Transverse colon (tissue), 4 donors: Measurements from ENCODE around the gene CNTRL. TPM values are rescaled to one million over a fixed set of nuclear protein-coding genes. Genes with fewer than 3 reads are reported as not detected.

ENCODE experiments used
- DNase-seq: peaks from one replicate; pipeline ENCODE4 v3.0.0-alpha.2; 2019
- H3K27ac ChIP-seq, 4 donors: fragments of 200-600 bp; sonication (generic); 2 replicates each; pipeline ENCODE4 v1.5.1; 2016 to 2018; ENCODE audit warnings: inconsistent platforms in 4 of 4
- H3K27me3 ChIP-seq: fragments of 200-600 bp; sonication (generic); 2 replicates; pipeline ENCODE4 v1.5.1; 2017; ENCODE audit warnings: inconsistent platforms
- H3K36me3 ChIP-seq, 4 donors: fragments of 200-600 bp; sonication (generic); 2 replicates each; pipeline ENCODE4 v1.5.1; 2017 to 2019; ENCODE audit warnings: inconsistent platforms in 4 of 4
- H3K4me1 ChIP-seq, 4 donors: fragments of 200-600 bp; sonication (generic); 2 replicates each; pipeline ENCODE4 v1.5.1; 2017 to 2020; ENCODE audit warnings: inconsistent platforms in 4 of 4
- H3K4me3 ChIP-seq, 4 donors: fragments of 200-600 bp; sonication (generic); 1 replicate in 1 of 4; 2 replicates in 3 of 4; pipeline versions ENCODE4 v1.5.1 to v1.6.1; 2017 to 2019; ENCODE audit warnings: inconsistent platforms in 4 of 4
- H3K9me3 ChIP-seq, 2 donors: fragments of 200-600 bp; sonication (generic); 2 replicates each; pipeline ENCODE4 v1.5.1; 2017 to 2019; ENCODE audit warnings: inconsistent platforms in 2 of 2
- CTCF ChIP-seq, 5 experiments: fragments of 200-600 bp in 3 of 5; fragments of 450-650 bp in 2 of 5; sonication (generic) in 3 of 5; IDR thresholded peaks; 1 replicate in 2 of 5; 2 replicates in 3 of 5; pipeline ENCODE4 v1.5.1; 2016 to 2017; ENCODE audit warnings: antibody characterized with exemption in 5 of 5, inconsistent platforms in 3 of 5, mild to moderate bottlenecking in 2 of 5, moderate library complexity in 1 of 5
- EP300 ChIP-seq: sonication (generic); formaldehyde crosslinking; IDR thresholded peaks from one replicate; pipeline ENCODE4 v1.6.1; 2017; ENCODE audit warnings: antibody characterized with exemption, low read depth
- POLR2A ChIP-seq: fragments of 450-650 bp; IDR thresholded peaks from one replicate; pipeline ENCODE4 v1.6.1; 2016; ENCODE audit warnings: antibody characterized with exemption, mild to moderate bottlenecking, moderate library complexity
- POLR2AphosphoS5 ChIP-seq, 3 donors: sonication (generic); formaldehyde crosslinking; IDR thresholded peaks; one replicate each; pipeline ENCODE4 v1.6.1; 2016; ENCODE audit warnings: antibody characterized with exemption in 3 of 3
- WGBS, 2 donors: methylation state at CpG; one replicate each; pipeline ENCODE4 v1.1.5; 2018; ENCODE audit warnings: low coverage in 1 of 2; 5-methylcytosine and 5-hydroxymethylcytosine counted together
- in situ Hi-C, 4 donors: fragments of 200-750 bp; cut with MboI; loops; one replicate each; pipeline versions ENCODE4 v1.15.0 to v1.15.1; 2017; ENCODE audit warnings: low sequenced_read_pairs in 3 of 4, low pct_ligation_motif_present in 1 of 4, low pct_unique_long_range_greater_than_20kb in 1 of 4
- intact Hi-C: fragments of 100-400 bp; cut with DNase I; formaldehyde crosslinking; loops from one replicate; pipeline ENCODE4 v1.15.1; 2023; ENCODE audit warnings: low total_unique reads
- total RNA-seq, 4 donors: library from RNA; depleted of rRNA; stranded (reverse); fragments of >200 nt; gene quantifications; one replicate each; pipeline ENCODE4 v1.1.0, GENCODE V29; 2016

The CNTRL gene
- total RNA-seq, 4 donors from 2014 or later, result 6.0 to 21.3 (median 11.2) TPM

DNA sequence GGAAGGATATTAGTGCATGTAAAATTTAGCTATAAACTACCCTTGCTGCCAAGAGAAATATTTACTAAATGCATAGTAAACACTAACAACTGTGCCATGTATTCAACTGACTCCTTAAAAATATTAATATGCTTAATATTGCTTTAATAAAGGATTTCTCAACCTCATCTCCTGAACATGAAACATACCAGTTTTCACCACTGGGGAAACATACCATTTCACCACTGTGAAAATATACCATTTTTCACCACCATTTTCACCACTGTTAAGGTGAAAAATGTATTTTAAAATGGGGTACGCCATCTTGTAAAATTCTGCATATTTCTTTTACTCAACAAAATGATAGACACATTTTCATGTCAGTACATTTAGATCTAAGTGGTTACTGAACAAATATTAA is 122.4 kb downstream of the CNTRL start:
- intact Hi-C loops, result no loop called here
- TF ChIP-seq CTCF (IDR thresholded peaks at IDR 0.05) (peak in 1 of 5 experiments; percentile 12), POLR2A (no peak)
- Histone ChIP-seq H3K36me3 (no peaks in the 10 kb centered on the region), H3K27me3 (no peaks in the 10 kb centered on the region), H3K27ac (no peak overlapping the region), H3K4me3 (no peak overlapping the region), H3K9me3 (no peaks in the 10 kb centered on the region), H3K4me1 (peaks cover 59 to 85% (median 67%) of the 10 kb centered on the region in 4 donors)
- DNase-seq, result no peak
- in situ Hi-C loops, result no loop called here
- WGBS, 2 donors, result 87 to 100% methylated on average over 1 of the region's 1 CpG

- no peaks in the 10 kb centered on the region for H3K36me3 ChIP-seq
- WGBS, 2 donors, result 24 to 29% methylated on average over 4 of the region's 4 CpGs
- peak overlapping the region in 1 of 4 donors; percentile 5 for H3K4me3 ChIP-seq
Measured at GRCh38 chr9:121198512-121199042, 123.8 kb downstream of the CNTRL start.

DNA sequence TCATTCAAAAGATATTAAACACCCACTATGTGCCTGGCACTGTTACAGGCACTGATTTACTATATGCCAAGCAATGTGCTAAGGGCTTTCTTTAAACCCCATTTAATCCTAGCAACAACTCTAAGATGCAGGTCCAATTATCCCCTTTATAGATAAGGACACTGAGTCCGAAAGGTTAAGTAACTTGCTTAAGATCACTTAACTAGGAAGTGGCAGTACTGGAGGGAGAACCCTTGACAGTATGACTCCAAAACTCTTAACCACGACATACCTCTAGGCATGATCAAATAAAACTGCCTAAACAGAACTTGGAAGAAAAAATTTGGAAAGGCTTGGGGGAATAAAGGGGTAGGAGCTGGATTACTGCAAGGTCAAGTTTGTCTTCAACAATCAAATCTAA is 125.2 kb downstream of the CNTRL start:
- Histone ChIP-seq H3K9me3 (no peaks in the 10 kb centered on the region), H3K36me3 (no peaks in the 10 kb centered on the region), H3K4me1 (peaks cover 50 to 60% (median 55%) of the 10 kb centered on the region in 4 donors), H3K4me3 (peak overlapping the region in 3 of 4 donors; percentile 69 to 91 (median 74)), H3K27ac (peak overlapping the region; percentile 95 to 99 (median 96)), H3K27me3 (no peaks in the 10 kb centered on the region)
- intact Hi-C loops, result no loop called here
- 14% methylated on average over 2 of the region's 2 CpGs; no CpG with 5 or more reads in 1 of the 2 donors for WGBS, 2 donors
- TF ChIP-seq CTCF (IDR thresholded peaks at IDR 0.05), result no peak
- no peak for TF ChIP-seq EP300
- no peak for TF ChIP-seq POLR2A
- TF ChIP-seq POLR2AphosphoS5 (IDR thresholded peaks at IDR 0.05), result no peak
- in situ Hi-C loops, result loop anchor here in 2 of 4 donors (25.0 kb wide), 1 partner anchor 112 kb away; no protein-coding TSS in a partner anchor
- DNase-seq, result no peak

More at GRCh38 chr9:121198512-121199042, 123.8 kb downstream of the CNTRL start:
- TF ChIP-seq POLR2A (no peak), POLR2AphosphoS5 (IDR thresholded peaks at IDR 0.05) (no peak), CTCF (IDR thresholded peaks at IDR 0.05) (no peak), EP300 (no peak)
- Histone ChIP-seq H3K9me3 (no peaks in the 10 kb centered on the region), H3K27ac (no peak overlapping the region), H3K27me3 (no peaks in the 10 kb centered on the region), H3K4me1 (peaks cover 51 to 70% (median 61%) of the 10 kb centered on the region in 4 donors)
- in situ Hi-C loops (no loop called here), intact Hi-C loops (no loop called here)
- no peak for DNase-seq

GRCh38 chr9:121200356-121200755 is 125.6 kb downstream of the CNTRL start:
- H3K27ac ChIP-seq, result peak overlapping the region; percentile 95 to 99 (median 96)
- TF ChIP-seq POLR2A (peak; percentile 43), POLR2AphosphoS5 (IDR thresholded peaks at IDR 0.05) (peak; percentile 16 to 61 (median 21)), CTCF (IDR thresholded peaks at IDR 0.05) (no peak), EP300 (no peak)
- in situ Hi-C loops, result loop anchor here in 2 of 4 donors (25.0 kb wide), 1 partner anchor 112 kb away; no protein-coding TSS in a partner anchor
- WGBS, 2 donors, result 6 to 14% methylated on average over 4 of the region's 4 CpGs
- no peaks in the 10 kb centered on the region for H3K27me3 ChIP-seq
- no peaks in the 10 kb centered on the region for H3K9me3 ChIP-seq
- peak overlapping the region; percentile 69 to 99 (median 82) for H3K4me3 ChIP-seq
- intact Hi-C loops, result no loop called here
- peak; percentile 17 for DNase-seq
- no peaks in the 10 kb centered on the region for H3K36me3 ChIP-seq
- H3K4me1 ChIP-seq, result peaks cover 45 to 57% (median 51%) of the 10 kb centered on the region in 4 donors
